Thoracic aorta (tissue), 2 donors: ENCODE data around the gene HSPH1. TPM values are rescaled to one million over a fixed set of nuclear protein-coding genes. Genes with fewer than 3 reads are reported as not detected.

Experiments used
- ATAC-seq: fragments of 150-250 bp; one replicate; pipeline ENCODE4 v1.8.0; 2017; ENCODE audit warnings: low read depth; ENCODE audit not compliant: insufficient number of reproducible peaks, low FRiP score
- DNase-seq: peaks from one replicate; pipeline ENCODE4 v3.0.0-alpha.2; 2020; ENCODE audit warnings: low spot score
- H3K27ac ChIP-seq, 2 donors: fragments of 200-600 bp; sonication (generic); 1 replicate in 1 of 2; 2 replicates in 1 of 2; pipeline ENCODE4 v1.5.1; 2016; ENCODE audit warnings: mild to moderate bottlenecking in 2 of 2, moderate library complexity in 2 of 2
- H3K27me3 ChIP-seq: fragments of 200-600 bp; sonication (generic); replicated peaks from 2 replicates; pipeline ENCODE4 v1.6.0; 2016; ENCODE audit warnings: mild to moderate bottlenecking; ENCODE audit not compliant: insufficient read depth
- H3K36me3 ChIP-seq: fragments of 200-600 bp; sonication (generic); one replicate; pipeline ENCODE4 v1.5.1; 2016
- H3K4me1 ChIP-seq, 2 donors: fragments of 200-600 bp; sonication (generic); 1 replicate in 1 of 2; 2 replicates in 1 of 2; pipeline versions ENCODE4 v1.5.1 to v1.6.0; 2016; ENCODE audit warnings: low read depth in 2 of 2, mild to moderate bottlenecking in 1 of 2; ENCODE audit not compliant: control insufficient read depth in 1 of 2
- H3K4me3 ChIP-seq: fragments of 200-600 bp; sonication (generic); 2 replicates; pipeline ENCODE4 v1.5.1; 2016; ENCODE audit warnings: mild to moderate bottlenecking
- H3K9me3 ChIP-seq: fragments of 200-600 bp; sonication (generic); 2 replicates; pipeline ENCODE4 v1.5.1; 2016
- CTCF ChIP-seq: fragments of 200-600 bp; sonication (generic); IDR thresholded peaks from one replicate; pipeline ENCODE4 v1.5.1; 2019; ENCODE audit warnings: antibody characterized with exemption
- total RNA-seq, 2 donors: library from RNA; depleted of rRNA; stranded (reverse); fragments of >200 nt; gene quantifications; one replicate each; pipeline versions ENCODE4 v1.1.0 to v1.2.3, GENCODE V29; 2016

The HSPH1 gene
- total RNA-seq, 2 donors from 2014 or later = 21.4 to 52.7 TPM

GRCh38 chr13:31172535-31172934 lies 10.8 kb upstream of the HSPH1 start:
- no peak overlapping the region for H3K4me3 ChIP-seq
- ATAC-seq = no peak
- no peak for DNase-seq
- TF ChIP-seq CTCF = no peak
- no peaks in the 10 kb centered on the region for H3K36me3 ChIP-seq
- no peak overlapping the region for H3K27ac ChIP-seq
- H3K9me3 ChIP-seq = no peaks in the 10 kb centered on the region
- H3K4me1 ChIP-seq = no peaks in the 10 kb centered on the region
- no peaks in the 10 kb centered on the region for H3K27me3 ChIP-seq

GRCh38 chr13:31172001-31172400 lies 10.3 kb upstream of the HSPH1 start:
- Histone ChIP-seq H3K27ac (no peak overlapping the region), H3K4me1 (no peaks in the 10 kb centered on the region), H3K4me3 (no peak overlapping the region), H3K27me3 (no peaks in the 10 kb centered on the region), H3K9me3 (no peaks in the 10 kb centered on the region), H3K36me3 (no peaks in the 10 kb centered on the region)
- no peak for TF ChIP-seq CTCF
- ATAC-seq = no peak
- no peak for DNase-seq

DNA sequence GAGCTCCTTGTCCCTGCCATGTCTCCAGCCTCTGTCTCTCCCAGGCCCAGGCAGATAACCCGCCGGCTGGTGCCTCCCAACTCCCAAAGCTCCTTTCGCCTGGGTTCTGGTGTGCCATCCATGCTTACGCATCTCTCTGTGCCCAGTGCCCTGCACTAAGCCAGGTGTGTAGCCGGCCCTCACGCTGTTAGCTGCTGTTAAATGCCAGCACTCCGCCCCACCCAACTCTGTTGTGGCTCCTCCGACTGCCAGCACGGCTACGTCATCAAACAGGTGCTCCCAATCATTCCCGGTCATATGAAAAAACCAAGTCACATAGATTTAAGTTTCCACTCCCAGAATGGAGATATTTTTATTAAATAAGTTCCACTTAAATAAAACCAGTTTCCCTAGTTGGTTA lies 7.0 kb upstream of the HSPH1 start:
- Histone ChIP-seq H3K36me3 (no peaks in the 10 kb centered on the region), H3K27ac (no peak overlapping the region), H3K4me1 (no peaks in the 10 kb centered on the region), H3K9me3 (no peaks in the 10 kb centered on the region), H3K27me3 (no peaks in the 10 kb centered on the region), H3K4me3 (no peak overlapping the region)
- DNase-seq (no peak), ATAC-seq (no peak)
- TF ChIP-seq CTCF = no peak

DNA sequence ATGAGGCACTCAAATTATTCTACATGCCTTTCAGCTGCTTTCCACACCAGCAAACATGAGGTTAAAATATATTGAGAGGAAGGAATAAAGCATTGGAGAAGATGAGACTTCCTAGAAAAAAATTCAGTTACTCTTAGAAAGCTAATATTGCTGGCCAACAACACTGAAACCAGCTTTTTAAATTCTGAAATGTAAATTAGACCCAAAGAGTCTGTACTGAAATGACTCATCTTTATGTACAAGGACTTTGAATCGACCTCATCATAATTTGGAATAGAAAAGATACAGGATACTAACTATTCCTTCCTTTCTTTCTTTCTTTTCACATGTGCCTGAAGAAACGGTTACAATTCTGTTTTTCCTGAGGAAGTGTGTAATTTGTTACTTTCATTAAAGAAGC lies 6.5 kb upstream of the HSPH1 start:
- Histone ChIP-seq H3K36me3 (no peaks in the 10 kb centered on the region), H3K4me1 (peaks cover 0 to under 1% of the 10 kb centered on the region in 2 donors), H3K27ac (no peak overlapping the region), H3K4me3 (no peak overlapping the region), H3K27me3 (no peaks in the 10 kb centered on the region), H3K9me3 (no peaks in the 10 kb centered on the region)
- DNase-seq = no peak
- TF ChIP-seq CTCF = no peak
- no peak for ATAC-seq

- no peaks in the 10 kb centered on the region for H3K27me3 ChIP-seq
- ATAC-seq = no peak
- no peak overlapping the region for H3K4me3 ChIP-seq
- H3K27ac ChIP-seq = no peak overlapping the region
- no peak for TF ChIP-seq CTCF
- no peaks in the 10 kb centered on the region for H3K36me3 ChIP-seq
- no peaks in the 10 kb centered on the region for H3K9me3 ChIP-seq
- H3K4me1 ChIP-seq = peaks cover 0 to 5% of the 10 kb centered on the region in 2 donors
- no peak for DNase-seq
Measured at GRCh38 chr13:31167490-31167889, 5.8 kb upstream of the HSPH1 start.
